GM21367 (cell line): Measurements from ENCODE around the gene SGMS1.
A peak's percentile ranks its signal among the peaks of the same experiment; 100 is the strongest.

Experiments
- ATAC-seq: cut with Tn5 transposase; IDR thresholded peaks from one replicate; pipeline ENCODE4 v1.9.1; 2021; ENCODE audit not compliant: unreplicated experiment

The SGMS1 gene

DNA sequence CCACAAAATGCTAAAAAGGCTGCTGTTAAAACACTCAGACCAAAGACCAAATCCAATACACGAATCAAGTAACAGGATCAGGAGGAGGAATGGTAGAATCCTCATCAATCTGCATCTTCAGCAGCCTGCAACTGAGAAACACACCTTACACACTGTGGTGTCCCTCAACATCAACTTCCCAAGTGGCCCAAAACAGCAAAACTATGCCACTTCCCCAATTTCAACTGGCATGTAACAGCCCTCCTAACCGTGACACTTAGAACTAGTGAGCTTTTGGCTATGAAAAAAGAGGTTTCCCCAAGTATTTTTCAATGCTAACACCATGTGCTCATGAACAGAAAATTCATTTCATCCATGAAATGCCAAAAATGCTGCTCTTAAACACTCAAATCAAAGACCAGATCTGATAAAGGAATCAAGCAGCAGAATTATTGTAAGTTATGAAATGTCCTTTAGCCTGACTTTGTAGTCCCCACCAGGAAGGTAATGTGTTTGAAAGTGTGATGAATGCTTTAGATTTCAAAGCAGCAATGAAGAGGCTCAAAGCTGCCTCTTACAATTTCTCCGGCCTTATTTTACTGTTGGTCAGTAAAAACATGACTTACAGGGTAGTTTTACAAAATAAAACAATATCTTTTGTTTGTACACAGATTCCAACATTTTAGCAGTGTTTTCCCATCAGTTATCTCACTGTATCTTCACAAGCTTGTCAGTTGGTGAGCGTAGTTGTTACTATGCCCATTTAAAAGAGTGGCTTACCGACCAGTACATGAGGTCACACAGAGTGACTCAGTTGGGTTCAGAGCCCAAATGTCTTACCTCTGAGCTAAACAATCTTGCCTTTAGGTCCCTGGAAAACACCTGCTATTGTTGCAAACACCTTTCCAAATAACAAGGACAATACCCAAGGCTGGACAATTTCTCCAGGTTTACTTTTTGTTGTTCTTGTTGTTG is 306.8 kb downstream of the SGMS1 start:
- ATAC-seq: no peak

DNA sequence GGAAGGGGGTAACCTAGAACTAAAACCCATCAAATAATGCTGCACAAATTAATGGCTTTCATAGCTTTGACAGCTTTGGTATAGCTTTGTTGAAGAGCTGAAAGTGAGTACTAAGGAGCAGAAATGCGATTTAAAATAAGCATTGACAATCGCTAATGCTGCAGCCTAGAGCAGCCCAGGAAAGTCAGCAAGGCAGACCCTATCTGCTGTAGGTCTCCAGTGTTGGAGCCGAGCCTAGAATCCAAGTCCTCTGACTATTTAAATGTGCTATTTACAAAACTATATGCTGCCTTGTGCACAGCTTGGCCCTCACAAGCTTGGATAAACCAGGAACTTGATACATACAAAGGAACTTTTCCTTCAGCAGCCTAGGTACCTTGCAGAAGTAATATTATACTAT is 307.6 kb downstream of the SGMS1 start:
- no peak for ATAC-seq

DNA sequence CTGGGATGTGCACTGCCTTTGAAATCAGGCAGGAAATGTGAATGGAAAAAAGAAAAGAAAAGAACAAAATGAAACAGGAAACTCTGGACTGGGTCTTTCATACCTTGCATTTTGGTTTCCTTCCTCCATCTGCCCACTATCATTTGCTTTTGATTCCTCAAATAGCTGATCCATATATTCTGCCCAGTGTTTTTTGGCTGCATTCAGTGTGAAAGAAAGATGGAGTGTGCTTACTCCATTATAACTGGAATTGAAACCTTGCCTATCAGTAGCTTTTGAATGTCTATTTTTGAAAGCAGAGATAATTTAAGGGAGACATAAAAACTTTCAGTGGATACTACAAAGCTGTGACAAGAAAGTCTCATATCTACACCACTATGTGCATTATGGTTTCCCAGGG is 308.3 kb downstream of the SGMS1 start:
- no peak for ATAC-seq

DNA sequence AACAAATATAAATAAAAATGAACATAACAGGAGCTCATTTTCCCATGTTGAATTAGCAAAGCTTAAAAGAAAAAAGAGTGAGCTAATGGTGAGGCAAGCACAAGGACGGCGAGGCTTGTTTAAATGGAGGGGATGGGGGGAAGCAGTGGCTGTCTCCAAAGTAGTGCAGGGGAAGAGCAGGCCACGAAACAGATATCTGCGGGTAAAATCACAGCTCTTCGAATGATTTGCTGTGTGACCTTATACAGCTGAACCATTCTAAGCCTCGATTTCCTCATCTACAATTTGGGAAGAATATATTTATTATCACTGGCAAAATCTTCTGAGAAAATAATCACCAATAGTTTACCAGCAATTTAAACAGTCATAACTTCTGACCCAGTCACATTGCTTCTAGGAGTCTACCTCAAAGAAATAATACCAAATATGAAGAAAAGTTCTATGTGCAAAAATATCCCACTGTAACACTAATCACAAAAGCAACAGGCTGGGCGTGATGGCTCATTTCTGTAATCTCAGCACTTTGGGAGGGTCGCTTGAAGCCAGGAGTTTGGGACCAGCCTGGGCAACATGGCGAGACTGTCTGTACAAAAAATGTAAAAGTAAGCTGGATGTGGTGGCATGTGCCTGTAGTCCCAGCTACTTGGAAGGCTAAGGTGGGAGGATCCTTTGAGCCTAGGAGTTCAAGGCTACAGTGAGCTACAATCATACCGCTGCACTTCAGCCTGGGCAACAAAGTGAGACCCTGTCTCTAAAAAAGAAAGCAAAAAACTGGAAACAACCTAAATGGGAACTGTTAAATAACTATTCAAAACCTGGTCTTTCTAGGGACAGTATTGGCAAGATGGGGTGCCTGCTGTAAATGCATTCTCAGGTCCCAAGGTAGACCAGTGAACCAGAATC is 309.3 kb downstream of the SGMS1 start:
- ATAC-seq: no peak

DNA sequence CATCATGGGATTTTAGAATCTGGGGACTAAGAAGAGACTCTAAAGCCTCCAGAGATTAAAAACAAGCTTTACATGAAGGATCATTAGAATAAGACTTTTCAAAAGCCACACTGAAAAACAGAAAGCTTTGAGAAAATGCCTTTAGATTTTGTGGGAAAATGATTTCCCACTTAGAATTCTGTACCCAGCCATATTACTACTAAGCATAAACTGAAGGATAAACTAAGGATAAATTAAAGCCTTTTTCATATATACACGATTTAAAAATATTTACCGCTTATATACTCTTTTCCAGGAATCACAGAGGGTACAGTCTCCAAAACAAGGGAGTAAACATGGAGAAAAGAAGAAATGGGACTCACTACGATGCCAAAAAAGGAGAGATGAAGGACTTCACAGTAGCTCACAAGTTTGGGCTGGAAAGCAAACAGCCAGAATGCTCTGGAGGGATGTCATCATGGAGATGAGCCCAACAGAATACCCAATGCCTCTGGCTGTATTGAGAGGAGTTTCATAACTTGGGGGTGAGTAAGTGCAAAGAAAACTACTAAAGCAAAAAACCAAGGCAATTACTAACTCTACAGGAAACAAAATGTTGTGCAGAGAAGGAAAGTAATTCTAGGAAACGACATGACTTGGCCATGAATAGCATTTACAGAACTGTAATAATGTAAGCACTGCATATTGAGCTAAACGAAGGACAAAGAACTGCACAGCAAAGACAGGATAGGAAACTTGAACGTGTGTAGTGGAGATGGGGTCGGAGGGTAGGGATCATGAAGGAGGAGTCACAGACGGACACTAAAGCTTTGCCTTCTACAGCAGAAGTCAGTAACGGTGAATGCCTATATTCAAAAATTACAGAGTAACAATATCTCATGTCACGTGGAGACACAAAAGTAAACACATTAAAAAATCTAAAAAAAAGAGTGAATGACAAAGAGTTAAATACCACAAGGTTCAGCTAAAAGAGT is 311.0 kb downstream of the SGMS1 start:
- ATAC-seq: no peak

DNA sequence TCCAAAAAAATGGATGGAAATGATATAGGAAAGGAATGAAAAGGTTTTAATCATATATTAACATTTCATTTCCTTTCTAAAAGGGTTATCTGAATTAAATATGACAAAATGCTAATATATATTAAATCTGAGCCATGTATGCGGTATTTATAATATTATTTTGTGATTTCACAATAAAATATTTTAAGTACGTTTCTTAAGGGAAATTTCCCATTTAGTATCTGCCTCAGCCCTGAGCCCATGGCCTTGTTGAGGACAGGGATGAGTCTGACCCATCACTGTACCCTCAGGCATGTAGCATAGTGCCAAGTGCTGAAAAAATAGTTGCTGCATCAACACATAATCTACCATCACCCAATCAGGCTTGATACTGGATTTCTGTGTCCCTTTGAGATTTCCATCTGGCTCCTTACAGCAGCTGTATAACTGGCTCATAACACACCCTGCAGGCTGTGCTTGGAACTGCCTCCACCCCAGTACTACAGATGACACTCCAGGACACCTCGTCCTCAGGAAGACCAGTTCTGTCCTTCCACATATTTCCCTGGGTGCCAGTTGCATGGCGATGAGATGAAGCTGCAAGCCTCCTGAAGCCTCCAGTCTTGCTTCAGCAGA is 313.1 kb downstream of the SGMS1 start:
- peak; percentile 68 for ATAC-seq

DNA sequence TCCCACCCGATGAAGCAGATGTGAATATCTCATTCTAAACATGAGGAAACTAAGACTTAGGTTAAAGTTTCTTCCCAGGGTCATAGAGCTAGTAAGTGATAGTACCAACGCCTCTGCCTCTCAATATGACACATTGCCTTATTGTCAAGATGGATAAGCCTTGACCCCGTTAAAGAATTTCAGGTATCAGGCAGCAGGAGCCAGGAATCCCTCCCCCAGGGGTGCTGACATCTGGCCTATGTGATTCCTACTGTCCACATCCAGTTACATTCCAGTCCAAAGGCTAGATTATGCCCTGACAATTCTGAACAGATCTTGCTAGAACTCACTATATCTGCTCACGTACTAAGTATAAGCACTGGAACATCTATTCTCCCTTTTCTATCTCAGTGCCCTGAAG is 314.4 kb downstream of the SGMS1 start:
- no peak for ATAC-seq

DNA sequence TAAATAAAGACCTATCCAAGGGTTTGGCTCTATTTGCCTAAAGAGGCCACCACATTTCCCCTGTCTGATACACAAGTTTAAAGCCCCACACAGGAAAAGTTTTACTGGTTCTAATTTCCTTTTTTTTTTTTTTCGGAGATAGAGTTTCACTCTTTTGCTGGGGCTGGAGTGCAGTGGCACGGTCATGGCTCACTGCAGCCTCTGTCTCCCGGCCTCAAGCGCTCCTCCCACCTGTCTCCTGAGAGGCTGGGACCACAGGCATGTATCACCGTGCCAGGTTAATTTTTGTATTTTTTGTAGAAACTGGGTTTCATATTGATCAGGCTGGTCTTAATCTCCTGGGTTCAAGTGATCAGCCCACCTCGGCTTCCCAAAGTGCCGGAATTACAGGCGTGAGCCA is 319.1 kb downstream of the SGMS1 start:
- ATAC-seq: no peak

DNA sequence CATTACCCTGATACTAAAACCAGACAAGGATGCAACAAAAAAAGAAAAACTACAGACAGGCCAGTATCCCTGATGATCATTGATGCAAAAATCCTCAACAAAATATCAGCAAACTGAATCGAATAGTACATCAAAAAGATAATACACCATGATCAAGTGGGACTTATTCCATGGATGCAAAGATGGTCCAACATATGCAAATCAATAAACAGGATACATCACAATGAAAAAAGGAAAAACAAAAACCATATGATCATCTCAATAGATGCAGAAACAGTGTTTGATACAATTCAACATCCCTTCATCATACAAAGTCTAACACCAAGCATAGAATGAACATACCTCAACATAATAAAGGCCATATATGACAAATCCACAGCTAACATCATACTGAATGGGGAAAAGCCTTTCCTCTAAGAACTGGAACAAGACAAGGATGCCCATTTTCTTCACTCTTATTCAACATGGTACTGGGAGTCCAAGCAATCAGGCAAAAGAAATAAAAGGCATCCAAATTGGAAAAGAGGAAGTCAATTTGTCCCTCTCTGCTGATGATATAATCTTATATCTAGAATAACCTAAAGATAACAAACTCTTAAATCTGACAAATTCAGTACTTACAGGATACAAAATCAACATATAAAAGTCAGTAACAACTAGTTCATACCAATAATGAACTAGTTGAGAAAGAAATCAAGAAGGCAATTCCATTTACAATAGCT is 323.6 kb downstream of the SGMS1 start:
- no peak for ATAC-seq

DNA sequence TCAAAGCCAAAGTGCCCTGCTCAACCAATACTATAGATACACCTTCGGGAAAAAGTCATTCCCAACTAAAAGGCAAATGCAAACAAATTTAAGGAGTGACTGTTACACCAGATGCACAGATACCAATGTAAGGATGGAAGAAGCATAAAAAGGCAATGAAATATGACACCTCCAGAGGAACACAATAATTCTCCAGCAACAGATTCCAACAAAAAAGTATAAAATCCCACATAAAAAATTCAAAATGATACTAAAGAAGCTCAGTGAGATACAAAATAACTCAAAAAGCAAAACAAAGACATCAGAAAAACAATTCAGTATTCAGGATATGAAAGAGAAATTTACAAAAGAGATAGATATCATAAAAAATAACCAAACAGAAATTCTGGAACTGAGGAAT is 328.4 kb downstream of the SGMS1 start:
- ATAC-seq: no peak

DNA sequence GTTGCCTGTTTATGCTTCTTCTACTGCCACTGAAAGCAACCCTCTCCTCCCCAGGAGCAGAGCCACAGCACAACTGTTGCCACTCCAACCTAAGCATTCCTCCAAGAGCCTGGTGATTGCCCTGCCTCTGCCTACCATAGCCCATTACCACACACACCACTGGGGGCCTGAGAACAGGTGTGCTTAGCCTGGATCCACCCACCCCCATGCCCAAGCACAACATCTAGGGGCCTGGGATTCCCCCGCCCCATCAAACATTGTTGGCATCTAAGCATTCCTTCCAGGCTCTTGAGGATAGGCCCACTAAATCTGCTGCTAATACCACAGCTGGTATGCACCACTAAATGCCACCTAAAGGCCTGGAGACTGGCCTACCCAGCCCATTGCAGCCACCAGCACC is 329.2 kb downstream of the SGMS1 start:
- no peak for ATAC-seq

DNA sequence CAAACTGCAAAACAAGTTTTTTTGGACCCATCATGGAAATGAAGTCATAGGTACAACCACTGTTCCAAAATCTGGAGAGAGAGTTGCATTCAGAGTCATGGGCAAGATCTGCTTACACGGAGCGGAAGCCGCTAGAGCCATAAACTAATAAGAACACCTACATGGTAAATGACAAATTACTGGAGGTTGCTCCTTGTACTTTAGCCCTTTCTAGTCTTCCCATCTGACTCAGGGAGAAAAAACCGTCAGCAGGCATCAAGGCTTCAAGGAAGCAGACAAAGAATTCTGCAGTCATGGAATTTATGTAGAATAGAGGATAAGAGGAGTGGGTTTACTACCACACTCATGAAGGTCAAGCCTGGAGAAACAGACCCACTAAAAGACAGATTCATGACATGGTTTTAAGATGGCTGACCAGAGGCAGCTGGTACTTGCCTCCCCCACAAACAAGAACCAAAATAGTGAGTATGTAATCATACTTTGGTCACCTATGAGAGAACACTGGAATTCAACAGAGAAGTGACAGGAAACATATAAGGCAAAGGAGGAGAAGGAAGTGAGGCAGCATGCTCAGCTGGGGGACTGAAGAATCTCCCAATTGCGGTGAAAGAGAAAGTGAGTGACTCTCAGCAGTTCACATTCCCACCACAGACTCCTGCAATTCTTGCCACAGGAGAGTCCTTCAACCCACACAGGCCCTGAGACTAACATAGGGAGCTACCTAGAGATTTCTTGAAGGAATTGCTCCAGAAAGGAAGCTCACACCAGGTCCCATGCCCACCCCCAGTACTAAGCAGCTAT is 330.0 kb downstream of the SGMS1 start:
- no peak for ATAC-seq

DNA sequence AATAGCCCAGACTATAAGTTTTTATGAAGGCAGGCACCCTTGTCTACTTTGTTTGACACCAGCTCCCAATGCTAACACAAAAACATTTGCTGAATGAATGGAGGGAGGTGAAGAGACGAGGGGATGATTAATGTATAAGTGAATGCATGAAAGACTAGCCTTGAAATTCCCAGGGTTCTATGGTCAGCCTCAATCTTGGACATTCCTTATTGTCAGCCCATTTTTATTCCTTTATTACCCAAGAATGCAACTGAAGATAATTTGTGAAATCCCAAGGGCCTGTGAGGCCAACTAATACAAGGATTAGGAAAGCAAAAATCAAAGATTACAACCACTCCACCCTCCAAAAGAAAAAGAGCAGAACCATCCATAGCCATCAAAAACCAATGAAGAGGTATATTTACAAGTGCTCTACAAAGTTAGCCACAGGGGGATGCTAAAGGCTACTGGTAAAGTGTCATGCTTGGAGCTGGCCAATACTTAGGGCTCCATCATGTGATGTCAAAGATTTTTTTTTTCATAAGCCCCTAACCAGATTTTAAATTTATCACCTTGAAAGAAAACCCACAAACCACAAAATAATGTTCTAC is 332.4 kb downstream of the SGMS1 start:
- no peak for ATAC-seq

DNA sequence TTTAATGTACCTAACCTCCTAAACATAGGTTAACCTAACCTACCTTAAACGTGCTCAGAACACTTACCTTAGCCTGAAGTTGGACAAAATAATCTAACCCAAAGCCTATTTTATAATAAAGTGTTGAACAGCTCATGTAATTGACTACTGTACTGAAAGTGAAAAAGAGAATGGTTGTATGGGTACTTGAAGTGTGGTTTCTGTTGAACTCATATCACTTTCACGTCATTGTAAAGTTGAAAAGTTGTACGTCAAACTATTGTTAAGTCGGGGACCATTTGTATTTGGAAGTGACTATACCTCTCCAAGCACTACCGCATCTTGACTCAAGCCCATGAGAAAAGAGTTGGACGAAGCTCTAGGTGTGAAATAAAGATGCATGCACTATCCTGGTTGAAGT is 334.6 kb downstream of the SGMS1 start:
- ATAC-seq: no peak

DNA sequence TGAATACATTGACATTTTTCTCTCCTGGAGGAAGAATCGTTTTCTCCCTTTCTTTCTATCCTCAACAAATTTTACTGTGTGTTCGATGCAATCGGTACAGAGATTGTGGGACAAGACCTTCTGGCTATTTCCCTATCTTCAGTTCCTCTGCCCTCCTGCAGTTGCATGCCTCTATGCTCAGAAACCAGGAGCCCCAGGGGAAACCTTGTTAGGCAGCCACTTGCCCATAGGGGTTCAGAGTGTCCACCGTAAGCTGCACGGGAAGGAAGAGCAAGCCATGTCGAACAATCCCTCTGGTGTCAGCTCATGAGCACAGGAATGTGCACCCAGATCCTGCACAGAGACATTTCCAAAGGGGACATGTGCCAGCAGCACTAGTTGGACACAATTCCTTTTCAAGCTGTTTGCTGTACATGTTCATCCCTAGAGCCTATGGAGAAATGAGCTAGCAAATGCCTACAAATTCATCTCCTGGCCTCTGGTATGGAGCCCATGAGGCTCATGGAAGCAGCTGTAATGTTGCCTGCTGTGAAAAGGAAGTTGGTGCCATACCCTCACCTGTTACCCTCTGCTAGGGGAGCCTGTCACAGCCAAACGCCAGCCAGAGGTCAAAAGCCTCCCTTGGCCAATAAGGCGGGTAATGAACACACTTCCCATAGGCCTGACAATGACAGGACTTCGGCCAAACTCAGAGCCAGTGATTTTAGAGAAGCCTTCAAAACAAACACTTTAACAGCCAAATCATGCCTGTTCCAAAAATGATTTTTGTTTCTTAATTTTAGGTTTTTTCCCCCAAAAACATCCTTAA is 336.6 kb downstream of the SGMS1 start:
- no peak for ATAC-seq

DNA sequence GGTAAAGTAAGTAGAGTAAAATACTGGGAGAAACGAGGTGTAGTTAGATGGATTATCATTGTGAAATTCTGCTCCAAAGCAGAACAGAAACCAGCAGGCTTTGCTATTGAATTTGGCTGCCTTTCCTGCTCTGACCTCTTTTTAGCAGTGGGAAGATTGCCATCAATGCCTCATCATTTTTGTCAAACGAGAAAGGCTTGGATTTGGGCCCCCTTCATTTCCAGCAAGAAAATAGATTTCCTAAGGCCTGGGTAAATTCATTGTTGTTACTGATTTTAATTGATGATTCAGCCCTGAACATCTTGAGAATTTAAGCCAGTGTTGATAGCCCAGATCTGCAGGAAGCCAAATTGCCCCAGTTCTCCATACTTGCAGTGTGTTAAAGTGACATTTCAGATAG is 337.2 kb downstream of the SGMS1 start:
- ATAC-seq: no peak

DNA sequence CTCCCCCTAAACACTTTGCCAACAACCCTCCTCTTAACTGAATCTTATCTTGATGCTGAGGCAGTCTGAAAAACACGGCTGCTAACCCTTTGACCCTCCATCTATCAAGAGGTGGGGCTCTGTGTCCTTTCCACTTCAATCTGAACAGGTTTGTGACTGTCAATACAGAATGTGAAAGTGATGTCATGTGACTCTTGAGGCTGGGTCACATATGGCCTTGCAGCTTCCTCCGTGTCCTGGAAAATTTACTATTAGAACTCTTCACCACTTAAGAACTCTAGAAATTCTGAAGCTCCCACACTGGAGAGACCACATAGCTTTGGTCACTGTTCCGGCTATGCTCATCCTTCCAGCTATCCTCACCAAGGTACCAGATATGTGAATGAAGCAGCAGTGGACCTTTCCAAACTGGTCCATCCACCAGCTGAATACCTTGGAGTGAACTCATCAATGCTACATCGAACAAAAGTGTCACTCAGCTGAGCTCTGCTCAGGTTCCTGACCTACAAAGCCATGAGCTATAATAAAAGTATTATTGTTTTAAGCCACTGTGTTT is 341.7 kb downstream of the SGMS1 start:
- ATAC-seq: no peak
